C4-2B (cell line): ENCODE results near the gene GP2.

Source experiments
- CTCF ChIP-seq: fragments of 450-650 bp; conservative IDR thresholded peaks from 2 replicates; pipeline ENCODE4 v1.5.1; 2017; ENCODE audit warnings: mild to moderate bottlenecking
- ZFX ChIP-seq: fragments of 450-650 bp; IDR thresholded peaks from 2 replicates; pipeline ENCODE4 v1.6.1; 2017

- no peak for TF ChIP-seq CTCF
- no peak for TF ChIP-seq ZFX
Measured at GRCh38 chr16:20372701-20373100, 45.4 kb upstream of the GP2 start.
